Colonic mucosa (tissue), 4 donors: Measurements from ENCODE around the gene MLLT3. TPM values are rescaled to one million over a fixed set of nuclear protein-coding genes. Genes with fewer than 3 reads are reported as not detected.
A peak's percentile ranks its signal among the peaks of the same experiment; 100 is the strongest.

Experiments used
- DNase-seq: peaks from one replicate; pipeline ENCODE4 v3.0.0-alpha.2; 2020
- H3K27ac ChIP-seq: fragments of 200-600 bp; one replicate; pipeline ENCODE4 v1.8.0; 2021
- H3K27me3 ChIP-seq: fragments of 200-600 bp; one replicate; pipeline ENCODE4 v1.8.0; 2021
- H3K36me3 ChIP-seq: fragments of 200-600 bp; one replicate; pipeline ENCODE4 v1.8.0; 2021
- H3K4me1 ChIP-seq: fragments of 200-600 bp; one replicate; pipeline ENCODE4 v1.8.0; 2021; ENCODE audit warnings: mild to moderate bottlenecking
- H3K4me3 ChIP-seq: fragments of 200-600 bp; one replicate; pipeline ENCODE4 v1.8.0; 2021
- H3K9ac ChIP-seq, 2 donors: one replicate each; pipeline ENCODE4 v1.7.0; 2013; ENCODE audit warnings: control low read depth in 2 of 2, low read depth in 2 of 2, low read length in 2 of 2
- H3K9me3 ChIP-seq: fragments of 200-600 bp; one replicate; pipeline ENCODE4 v1.8.0; 2021
- intact Hi-C: fragments of 100-400 bp; cut with DNase I; formaldehyde crosslinking; loops from one replicate; pipeline ENCODE4 v1.14.1; 2022
- total RNA-seq, 2 donors: library from RNA; stranded (reverse); fragmentation: NEBNext Ultra II Directional in 1 of 2; extraction: Animal tissue kit (Norgen Biotek cat#: 25700) in 1 of 2; gene quantifications; one replicate each; pipeline ENCODE4 v1.2.1, GENCODE V29; 2021
- TF ChIP-seq, protein P1 (sequence below): fragments of 200-600 bp; IDR thresholded peaks from one replicate; pipeline ENCODE4 v1.8.0; 2022; ENCODE audit warnings: antibody characterized with exemption, mild to moderate bottlenecking
- donor health status: healthy.
- donor health status: DM: no; HTN: no; CAD: no.
- donor health status: DM: no; HTN: no; CAD: no.

The MLLT3 gene
- total RNA-seq, 2 donors from 2014 or later: 44.6 to 65.2 TPM

DNA sequence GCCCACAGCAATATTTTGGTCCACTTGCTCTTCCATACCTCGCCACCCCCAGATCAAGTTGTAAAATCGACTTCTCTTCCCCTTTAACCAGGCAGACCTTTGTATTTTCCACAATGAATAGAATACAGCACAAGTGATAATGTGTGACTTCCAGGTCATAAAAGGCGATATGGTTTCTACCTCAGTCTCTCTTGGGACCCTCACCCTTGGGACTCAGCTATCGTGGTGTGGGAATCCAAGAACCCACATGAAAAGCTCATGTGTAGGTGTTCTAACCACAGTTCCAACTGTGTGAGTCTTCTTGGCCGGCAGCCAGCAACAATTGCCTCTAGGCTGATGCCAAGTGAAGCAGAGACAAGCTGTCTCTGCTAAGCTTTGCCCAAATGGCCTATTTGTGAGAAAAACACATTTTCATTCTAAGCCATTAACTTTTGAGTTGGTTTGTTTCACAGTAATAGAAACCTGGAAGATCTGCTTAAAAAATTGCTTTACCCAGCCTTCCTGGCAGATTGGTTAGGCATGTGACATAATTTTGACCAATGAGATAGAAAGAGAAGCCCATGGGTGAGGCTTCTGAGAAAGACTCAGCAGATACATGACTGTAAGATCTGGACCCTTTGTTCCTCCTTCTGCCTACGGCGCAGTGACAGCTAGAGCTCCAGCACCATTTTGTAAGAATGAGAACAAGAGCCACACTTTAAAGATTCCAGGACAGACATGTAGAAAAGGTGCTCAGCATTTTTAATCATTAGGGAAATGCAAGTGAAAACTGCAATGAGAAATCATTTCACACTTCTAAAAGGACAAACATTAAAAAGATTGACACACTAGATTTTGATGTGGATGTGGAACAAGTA is 18.3 kb upstream of the MLLT3 start:
- intact Hi-C loops: no loop called here
- Histone ChIP-seq H3K4me3 (no peak overlapping the region), H3K27me3 (no peaks in the 10 kb centered on the region), H3K9me3 (no peaks in the 10 kb centered on the region), H3K9ac (no peak overlapping the region), H3K36me3 (no peaks in the 10 kb centered on the region), H3K4me1 (no peaks in the 10 kb centered on the region), H3K27ac (no peak overlapping the region)
- peak; percentile 68 for DNase-seq
- TF ChIP-seq, protein P1, sequence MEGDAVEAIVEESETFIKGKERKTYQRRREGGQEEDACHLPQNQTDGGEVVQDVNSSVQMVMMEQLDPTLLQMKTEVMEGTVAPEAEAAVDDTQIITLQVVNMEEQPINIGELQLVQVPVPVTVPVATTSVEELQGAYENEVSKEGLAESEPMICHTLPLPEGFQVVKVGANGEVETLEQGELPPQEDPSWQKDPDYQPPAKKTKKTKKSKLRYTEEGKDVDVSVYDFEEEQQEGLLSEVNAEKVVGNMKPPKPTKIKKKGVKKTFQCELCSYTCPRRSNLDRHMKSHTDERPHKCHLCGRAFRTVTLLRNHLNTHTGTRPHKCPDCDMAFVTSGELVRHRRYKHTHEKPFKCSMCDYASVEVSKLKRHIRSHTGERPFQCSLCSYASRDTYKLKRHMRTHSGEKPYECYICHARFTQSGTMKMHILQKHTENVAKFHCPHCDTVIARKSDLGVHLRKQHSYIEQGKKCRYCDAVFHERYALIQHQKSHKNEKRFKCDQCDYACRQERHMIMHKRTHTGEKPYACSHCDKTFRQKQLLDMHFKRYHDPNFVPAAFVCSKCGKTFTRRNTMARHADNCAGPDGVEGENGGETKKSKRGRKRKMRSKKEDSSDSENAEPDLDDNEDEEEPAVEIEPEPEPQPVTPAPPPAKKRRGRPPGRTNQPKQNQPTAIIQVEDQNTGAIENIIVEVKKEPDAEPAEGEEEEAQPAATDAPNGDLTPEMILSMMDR: no peak

DNA sequence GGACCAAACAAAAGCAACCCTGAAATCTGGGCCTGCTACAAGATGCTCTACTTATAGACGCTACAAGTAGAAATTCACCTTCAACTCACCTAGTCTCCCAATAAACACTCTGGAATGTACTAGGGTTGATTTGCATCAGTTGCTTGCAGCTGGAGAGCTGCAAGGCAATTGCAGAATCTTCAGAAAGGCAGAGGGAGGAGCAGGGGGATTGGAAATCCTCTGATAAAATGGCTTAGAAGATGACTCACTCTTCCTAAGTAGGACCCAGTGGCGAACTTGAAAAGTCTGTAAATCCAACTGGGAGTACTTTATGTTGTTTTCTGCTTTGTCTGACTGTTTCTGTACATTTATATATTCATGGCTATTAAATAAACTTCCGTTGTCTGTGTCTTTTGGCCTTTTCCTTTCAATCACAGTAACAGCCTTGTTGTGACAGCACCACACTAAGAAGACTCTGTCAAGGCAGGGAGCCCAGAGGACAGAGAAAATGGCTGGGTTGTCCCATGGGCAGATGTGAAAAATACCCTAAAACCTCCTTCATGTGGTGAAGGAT is 14.7 kb upstream of the MLLT3 start:
- intact Hi-C loops: no loop called here
- Histone ChIP-seq H3K4me1 (no peaks in the 10 kb centered on the region), H3K9ac (no peak overlapping the region), H3K27me3 (no peaks in the 10 kb centered on the region), H3K4me3 (no peak overlapping the region), H3K9me3 (no peaks in the 10 kb centered on the region), H3K27ac (no peak overlapping the region), H3K36me3 (no peaks in the 10 kb centered on the region)
- TF ChIP-seq, protein P1: no peak
- no peak for DNase-seq

DNA sequence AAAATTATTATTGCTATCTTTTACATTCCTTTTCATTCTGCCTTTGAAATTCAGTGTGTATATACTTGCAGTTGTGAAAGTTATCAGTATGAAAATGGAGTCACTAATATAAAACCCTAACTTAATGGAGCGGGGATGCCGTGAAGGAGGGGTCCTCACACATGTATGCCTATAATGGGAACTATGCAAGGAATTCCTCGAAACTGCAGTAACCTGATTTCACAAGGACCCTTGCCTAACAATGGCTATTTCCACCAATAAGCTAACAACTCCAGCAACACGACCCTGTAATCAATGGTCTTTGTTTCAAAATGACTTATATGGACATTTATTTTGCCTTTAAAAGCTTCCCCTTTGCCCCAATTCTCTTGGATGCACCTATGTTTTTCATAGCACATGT is 12.6 kb upstream of the MLLT3 start:
- Histone ChIP-seq H3K9ac (no peak overlapping the region), H3K9me3 (no peaks in the 10 kb centered on the region), H3K36me3 (no peaks in the 10 kb centered on the region), H3K27ac (no peak overlapping the region), H3K4me1 (no peaks in the 10 kb centered on the region), H3K4me3 (no peak overlapping the region), H3K27me3 (no peaks in the 10 kb centered on the region)
- intact Hi-C loops: no loop called here
- TF ChIP-seq, protein P1: no peak
- DNase-seq: no peak

DNA sequence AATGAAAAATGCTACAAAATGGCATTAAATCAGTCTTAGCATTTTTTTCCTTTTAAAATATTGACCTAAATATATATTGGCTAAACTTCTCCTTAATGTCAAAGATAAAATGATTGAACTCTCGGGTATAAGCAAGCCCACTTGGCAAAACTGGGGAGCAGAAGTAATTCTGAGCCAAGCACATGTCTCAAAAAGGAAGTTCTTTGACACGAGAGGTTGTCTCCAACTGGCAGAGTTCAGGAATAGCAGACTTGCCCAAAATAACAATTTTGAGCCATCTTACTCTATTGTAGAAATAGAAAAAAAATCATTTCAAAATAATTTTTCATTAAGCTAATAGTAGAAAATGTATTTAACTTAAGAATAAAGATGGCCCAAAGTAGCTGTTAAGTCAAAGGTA is 10.4 kb upstream of the MLLT3 start:
- Histone ChIP-seq H3K4me3 (no peak overlapping the region), H3K27ac (no peak overlapping the region), H3K36me3 (no peaks in the 10 kb centered on the region), H3K9me3 (no peaks in the 10 kb centered on the region), H3K27me3 (no peaks in the 10 kb centered on the region), H3K9ac (no peak overlapping the region), H3K4me1 (no peaks in the 10 kb centered on the region)
- TF ChIP-seq, protein P1: no peak
- no peak for DNase-seq
- intact Hi-C loops: no loop called here

DNA sequence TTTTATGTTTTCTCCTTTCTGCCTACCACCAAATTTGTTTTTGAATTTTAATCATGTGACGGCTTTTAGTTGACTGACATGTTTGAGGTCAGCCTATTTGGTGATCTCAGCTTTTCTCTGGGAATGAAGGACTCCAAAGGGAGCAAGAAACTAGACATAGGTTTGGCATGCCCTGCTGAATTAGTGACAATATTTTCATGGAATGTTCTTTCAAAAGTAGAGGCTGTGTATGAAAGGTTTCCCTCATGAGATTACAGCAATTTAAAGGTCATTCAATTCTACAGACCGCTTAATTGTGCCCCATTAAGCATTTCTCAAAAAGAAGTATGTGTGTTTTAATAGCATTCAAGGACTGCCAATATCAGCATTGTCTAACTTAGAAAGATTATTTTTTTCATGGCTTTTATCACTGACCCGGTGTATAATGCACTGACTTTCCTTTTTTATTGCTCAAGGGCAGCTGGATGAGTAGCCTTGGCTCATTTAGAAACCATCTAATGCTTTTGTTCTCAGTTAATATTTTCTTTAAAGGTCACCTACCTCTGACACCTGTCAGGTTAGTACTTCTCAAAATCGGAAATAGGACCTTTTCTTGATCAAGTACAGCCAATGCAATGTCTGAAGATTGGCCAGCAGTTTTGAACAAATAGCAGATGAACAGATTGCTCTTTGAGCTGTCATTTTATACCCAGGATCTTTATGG is 8.1 kb upstream of the MLLT3 start:
- Histone ChIP-seq H3K4me3 (no peak overlapping the region), H3K4me1 (no peaks in the 10 kb centered on the region), H3K9me3 (no peaks in the 10 kb centered on the region), H3K27ac (no peak overlapping the region), H3K9ac (no peak overlapping the region), H3K36me3 (no peaks in the 10 kb centered on the region), H3K27me3 (no peaks in the 10 kb centered on the region)
- intact Hi-C loops: no loop called here
- TF ChIP-seq, protein P1: no peak
- no peak for DNase-seq
